GM23338 (cell line): ENCODE measurements around the gene MAPK8IP3. TPM values are rescaled to one million over a fixed set of nuclear protein-coding genes. Genes with fewer than 3 reads are reported as not detected.

ENCODE experiments used
- ATAC-seq: fragments of 200-7000 bp; cut with Tn5 transposase; 3 replicates; pipeline ENCODE4 v1.9.1; 2020
- DNase-seq: peaks from one replicate; pipeline ENCODE4 v3.0.0-alpha.2; 2015; ENCODE audit warnings: low spot score
- H2AFZ ChIP-seq: fragments of 200-600 bp; sonication (generic); 2 replicates; pipeline ENCODE4 v1.8.0; 2016; ENCODE audit warnings: antibody characterized with exemption, mild to moderate bottlenecking, moderate library complexity
- H3F3A ChIP-seq: fragments of 200-600 bp; sonication (generic); replicated peaks from 2 replicates; pipeline ENCODE4 v1.8.0; 2017; ENCODE audit warnings: antibody characterized with exemption, mixed run types, low read depth
- H3K27ac ChIP-seq: fragments of 200-600 bp; sonication (generic); 2 replicates; pipeline ENCODE4 v1.6.1; 2016; ENCODE audit warnings: low read depth
- H3K27me3 ChIP-seq: fragments of 200-600 bp; sonication (generic); 2 replicates; pipeline ENCODE4 v1.8.0; 2016; ENCODE audit warnings: mild to moderate bottlenecking, mixed run types, moderate library complexity; ENCODE audit not compliant: insufficient read depth
- H3K36me3 ChIP-seq: fragments of 200-600 bp; sonication (generic); 2 replicates; pipeline ENCODE4 v1.8.0; 2016; ENCODE audit warnings: mild to moderate bottlenecking; ENCODE audit not compliant: insufficient read depth
- H3K4me1 ChIP-seq: fragments of 200-600 bp; sonication (generic); 2 replicates; pipeline ENCODE4 v1.8.0; 2016; ENCODE audit warnings: mild to moderate bottlenecking, moderate library complexity; ENCODE audit not compliant: insufficient read depth
- H3K4me2 ChIP-seq: fragments of 200-600 bp; sonication (generic); 2 replicates; pipeline ENCODE4 v1.7.1; 2017; ENCODE audit warnings: mixed run types
- H3K4me3 ChIP-seq: fragments of 200-600 bp; sonication (generic); 2 replicates; pipeline ENCODE4 v1.6.1; 2016; ENCODE audit warnings: mixed run types
- H3K79me2 ChIP-seq: fragments of 200-600 bp; sonication (generic); replicated peaks from 2 replicates; pipeline ENCODE4 v1.8.0; 2017; ENCODE audit warnings: mild to moderate bottlenecking; ENCODE audit not compliant: insufficient read depth
- H3K9me2 ChIP-seq: fragments of 200-600 bp; sonication (generic); 2 replicates; pipeline ENCODE4 v1.8.0; 2017; ENCODE audit not compliant: insufficient read depth
- H4K20me1 ChIP-seq: fragments of 200-600 bp; sonication (generic); replicated peaks from 2 replicates; pipeline ENCODE4 v1.8.0; 2017; ENCODE audit warnings: mild to moderate bottlenecking; ENCODE audit not compliant: insufficient read depth
- H3K27ac Mint-ChIP-seq: 2 replicates; pipeline ENCODE4 v1.8.0; 2020; ENCODE audit warnings: inconsistent platforms, mild to moderate bottlenecking, moderate library complexity, mixed read lengths
- H3K27me3 Mint-ChIP-seq: 3 replicates; pipeline ENCODE4 v1.8.0; 2022; ENCODE audit warnings: low read depth, mild to moderate bottlenecking, moderate library complexity, mixed read lengths, inconsistent platforms; ENCODE audit not compliant: insufficient read depth, poor library complexity
- H3K36me3 Mint-ChIP-seq: 3 replicates; pipeline ENCODE4 v1.8.0; 2021; ENCODE audit warnings: low read depth, mild to moderate bottlenecking, inconsistent platforms, moderate library complexity, mixed read lengths
- H3K4me1 Mint-ChIP-seq: 3 replicates; pipeline ENCODE4 v1.8.0; 2020; ENCODE audit warnings: mild to moderate bottlenecking, inconsistent platforms, mixed read lengths
- H3K4me3 Mint-ChIP-seq: 3 replicates; pipeline ENCODE4 v1.8.0; 2021; ENCODE audit warnings: moderate library complexity, mild to moderate bottlenecking, inconsistent platforms, mixed read lengths
- H3K9me3 Mint-ChIP-seq: 3 replicates; pipeline ENCODE4 v1.8.0; 2020; ENCODE audit warnings: moderate library complexity, mild to moderate bottlenecking, inconsistent platforms, mixed read lengths
- CTCF ChIP-seq, 2 experiments: fragments of 200-600 bp in 1 of 2; sonication (generic) in 1 of 2; conservative IDR thresholded peaks; 2 replicates each; pipeline versions ENCODE4 v1.5.1 to v1.6.1; 2016 to 2017; ENCODE audit warnings: antibody characterized with exemption in 2 of 2, low read depth in 2 of 2, mild to moderate bottlenecking in 2 of 2, moderate library complexity in 1 of 2
- ETS1 ChIP-seq: IDR thresholded peaks from 2 replicates; pipeline ENCODE4 v1.6.1; 2016; ENCODE audit warnings: antibody characterized with exemption
- EZH2 ChIP-seq: fragments of 200-600 bp; sonication (generic); IDR thresholded peaks from one replicate; pipeline ENCODE4 v1.8.0; 2017; ENCODE audit warnings: antibody characterized with exemption, mild to moderate bottlenecking, low read depth; ENCODE audit not compliant: unreplicated experiment
- EZH2phosphoT487 ChIP-seq: fragments of 200-600 bp; sonication (generic); IDR thresholded peaks from one replicate; pipeline ENCODE4 v1.8.1; 2018; ENCODE audit warnings: antibody characterized with exemption; ENCODE audit not compliant: unreplicated experiment
- JUNB ChIP-seq: IDR thresholded peaks from one replicate; pipeline ENCODE4 v1.6.1; 2016; ENCODE audit warnings: antibody characterized with exemption; ENCODE audit not compliant: unreplicated experiment
- NANOG ChIP-seq: IDR thresholded peaks from 2 replicates; pipeline ENCODE4 v1.6.1; 2016; ENCODE audit warnings: antibody characterized with exemption, borderline replicate concordance
- REST ChIP-seq: IDR thresholded peaks from one replicate; pipeline ENCODE4 v1.6.1; 2018; ENCODE audit warnings: antibody characterized with exemption; ENCODE audit not compliant: unreplicated experiment
- STAT1 ChIP-seq: IDR thresholded peaks from one replicate; pipeline ENCODE4 v1.6.1; 2016; ENCODE audit warnings: antibody characterized with exemption; ENCODE audit not compliant: unreplicated experiment
- ZNF114 ChIP-seq: fragments of 250-450 bp; sonication (Bioruptor Pico); IDR thresholded peaks from 2 replicates; pipeline ENCODE4 v1.5.0; 2020; ENCODE audit warnings: mild to moderate bottlenecking, moderate library complexity
- ZNF331 ChIP-seq: fragments of 250-450 bp; sonication (Bioruptor Pico); IDR thresholded peaks from 2 replicates; pipeline ENCODE4 v1.5.0; 2020; ENCODE audit warnings: low read depth, mild to moderate bottlenecking, moderate library complexity
- ZNF462 ChIP-seq: fragments of 250-450 bp; sonication (Bioruptor Pico); IDR thresholded peaks from 2 replicates; pipeline ENCODE4 v1.5.0; 2020; ENCODE audit warnings: mild to moderate bottlenecking, moderate library complexity
- polyA plus RNA-seq: library from polyadenylated mRNA; unstranded; fragments of >200 nt; fragmentation: Nextera tagmentation; extraction: Ambion mirVana; gene quantifications from 2 replicates; pipeline ENCODE4 v1.2.1, GENCODE V29; 2016
- total RNA-seq: library from RNA; depleted of rRNA; stranded (reverse); fragments of >200 nt; shearing (Covaris generic); gene quantifications from 2 replicates; pipeline ENCODE4 v1.2.3, GENCODE V29; 2014

The MAPK8IP3 gene
- total and polyA plus RNA-seq, 2 experiments from 2014 or later, result 11.3 to 58.4 TPM

- Histone ChIP-seq H3K79me2 (no peaks in the 10 kb centered on the region), H4K20me1 (peaks cover 4% of the 10 kb centered on the region), H3K36me3 (peaks cover 16% of the 10 kb centered on the region), H2AFZ (no peak overlapping the region), H3K4me1 (no peaks in the 10 kb centered on the region), H3F3A (no peaks in the 10 kb centered on the region), H3K27me3 (no peaks in the 10 kb centered on the region), H3K4me2 (no peak overlapping the region), H3K4me3 (no peak overlapping the region), H3K27ac (no peak overlapping the region), H3K9me2 (no peaks in the 10 kb centered on the region)
- Mint-ChIP-seq H3K36me3 (peaks cover 48% of the 10 kb centered on the region), H3K4me3 (no peak overlapping the region; the same call in 2 of the 3 replicates), H3K9me3 (no peaks in the 10 kb centered on the region; the same call in 2 of the 3 replicates), H3K27me3 (peaks cover 16% of the 10 kb centered on the region), H3K4me1 (no peaks in the 10 kb centered on the region), H3K27ac (no peak overlapping the region)
- ATAC-seq (no peak), DNase-seq (no peak)
- TF ChIP-seq EZH2 (no peak), ZNF331 (no peak), NANOG (no peak), REST (no peak), ZNF462 (no peak), ZNF114 (CRISPR knock-in tag) (no peak), JUNB (no peak), CTCF (conservative IDR thresholded peaks at IDR 0.05; ENCODE audit: low read depth in 2 of 2) (no peak), ETS1 (no peak), EZH2phosphoT487 (no peak), STAT1 (no peak)
Measured at GRCh38 chr16:1661826-1662225, 44.2 kb upstream of the MAPK8IP3 start.
